Omental fat pad (tissue), 4 donors: Measurements from ENCODE around the gene PRR20A. TPM values are rescaled to one million over a fixed set of nuclear protein-coding genes. Genes with fewer than 3 reads are reported as not detected.
"Not testable (repeated sequence)": the region's sequence is repeated elsewhere in the genome, so short reads cannot be mapped to it uniquely, and the experiment has no call there.

Experiments
- ATAC-seq: fragments of 150-250 bp; one replicate; pipeline ENCODE4 v1.9.1; 2016; ENCODE audit warnings: mild to moderate bottlenecking, moderate library complexity; ENCODE audit not compliant: low FRiP score
- DNase-seq: peaks from one replicate; pipeline ENCODE4 v3.0.0-alpha.2; 2019; ENCODE audit warnings: low spot score
- small RNA-seq: library from RNA; depleted of rRNA; stranded (forward); fragments of <200 nt; gene quantifications from one replicate; pipeline ENCODE3, GENCODE V24; 2016
- total RNA-seq, 4 donors: library from RNA; depleted of rRNA; stranded (reverse); fragments of >200 nt; gene quantifications; one replicate each; pipeline ENCODE4 v1.1.0, GENCODE V29; 2016
- TF ChIP-seq, protein P1 (sequence below), 3 donors: fragments of 450-650 bp; IDR thresholded peaks; one replicate each; pipeline ENCODE4 v1.5.1; 2016 to 2017; ENCODE audit warnings: antibody characterized with exemption in 3 of 3, mild to moderate bottlenecking in 3 of 3, moderate library complexity in 2 of 3

Gene PRR20A
- total RNA-seq, 4 donors from 2014 or later, result not detected

GRCh38 chr13:57166897-57167296 lies 26.2 kb downstream of the PRR20A start, which contains the start of gene PRR20E:
PRR20E (plus strand) TSS chr13:57167197; CDS start chr13:57167584, 387 bp downstream.
- not testable (repeated sequence) for DNase-seq, ATAC-seq

DNA sequence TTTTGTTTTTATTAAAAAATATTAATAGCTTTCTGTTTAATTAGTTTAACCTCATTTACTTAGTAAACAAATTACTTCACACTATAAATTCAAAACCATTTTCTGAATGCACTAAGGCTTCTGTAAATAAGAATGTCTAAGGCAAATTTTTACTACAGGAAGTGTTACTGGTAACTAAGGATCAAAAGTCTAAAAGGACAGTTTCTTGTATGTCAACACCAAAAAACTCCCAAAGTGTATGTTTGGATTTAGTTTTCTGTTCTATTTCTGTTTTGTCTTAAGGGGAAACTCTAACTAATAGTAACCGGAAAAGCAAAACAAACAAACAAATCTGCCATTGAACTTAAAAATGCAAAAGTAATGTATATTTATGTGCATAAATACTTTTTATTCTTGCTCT lies 50.9 kb downstream of the PRR20A start:
- ATAC-seq, result no peak
- TF ChIP-seq, protein P1, sequence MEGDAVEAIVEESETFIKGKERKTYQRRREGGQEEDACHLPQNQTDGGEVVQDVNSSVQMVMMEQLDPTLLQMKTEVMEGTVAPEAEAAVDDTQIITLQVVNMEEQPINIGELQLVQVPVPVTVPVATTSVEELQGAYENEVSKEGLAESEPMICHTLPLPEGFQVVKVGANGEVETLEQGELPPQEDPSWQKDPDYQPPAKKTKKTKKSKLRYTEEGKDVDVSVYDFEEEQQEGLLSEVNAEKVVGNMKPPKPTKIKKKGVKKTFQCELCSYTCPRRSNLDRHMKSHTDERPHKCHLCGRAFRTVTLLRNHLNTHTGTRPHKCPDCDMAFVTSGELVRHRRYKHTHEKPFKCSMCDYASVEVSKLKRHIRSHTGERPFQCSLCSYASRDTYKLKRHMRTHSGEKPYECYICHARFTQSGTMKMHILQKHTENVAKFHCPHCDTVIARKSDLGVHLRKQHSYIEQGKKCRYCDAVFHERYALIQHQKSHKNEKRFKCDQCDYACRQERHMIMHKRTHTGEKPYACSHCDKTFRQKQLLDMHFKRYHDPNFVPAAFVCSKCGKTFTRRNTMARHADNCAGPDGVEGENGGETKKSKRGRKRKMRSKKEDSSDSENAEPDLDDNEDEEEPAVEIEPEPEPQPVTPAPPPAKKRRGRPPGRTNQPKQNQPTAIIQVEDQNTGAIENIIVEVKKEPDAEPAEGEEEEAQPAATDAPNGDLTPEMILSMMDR (IDR thresholded peaks at IDR 0.05), result no peak
- DNase-seq, result no peak

Small RNA genes lying within 50 kb of the gene (small RNA-seq; reads per million reads assigned to genes)
- gene PRR20FP, result not detected

Other genes starting within 250 kb of the PRR20A start
- gene PRR20B, start 6.6 kb downstream of the PRR20A start, total RNA-seq, result not detected
- gene PRR20C, start 13.1 kb downstream of the PRR20A start, total RNA-seq, result not detected
- not detected for gene PRR20D, start 19.7 kb downstream of the PRR20A start, total RNA-seq
- gene PRR20E, start 26.3 kb downstream of the PRR20A start, total RNA-seq, result not detected